ENCODE results near the gene GMEB1.

DNA sequence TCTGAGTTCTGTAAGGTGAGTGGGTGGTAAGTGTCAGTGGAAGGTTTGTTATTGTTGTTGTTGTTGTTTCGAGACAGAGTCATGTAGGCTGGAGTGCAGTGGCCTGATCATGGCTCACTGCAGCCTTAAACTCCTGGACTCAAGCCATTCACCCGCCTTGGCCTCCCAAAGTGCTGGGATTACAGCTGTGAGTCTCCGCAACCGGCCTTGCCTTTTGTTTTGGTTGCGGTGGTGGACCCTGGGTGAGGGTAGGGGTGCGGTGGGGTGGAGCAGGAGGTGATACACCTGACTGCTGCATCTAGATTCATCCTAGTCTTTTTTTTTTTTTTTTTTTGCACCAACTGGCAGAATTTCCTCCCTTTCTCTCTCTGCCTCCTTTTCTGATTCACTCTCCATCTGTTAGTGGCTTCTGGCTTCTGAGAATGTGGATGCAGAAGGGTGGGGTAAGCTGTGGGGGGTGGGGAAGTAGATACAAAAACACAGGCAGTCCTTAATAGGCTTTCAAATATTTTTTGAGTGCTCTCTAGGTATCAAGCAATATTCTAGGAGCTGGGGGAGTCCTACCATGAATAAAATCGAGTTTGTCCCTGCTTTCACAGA lies 4.6 kb upstream of the GMEB1 start:
- TF ChIP-seq, protein P1, sequence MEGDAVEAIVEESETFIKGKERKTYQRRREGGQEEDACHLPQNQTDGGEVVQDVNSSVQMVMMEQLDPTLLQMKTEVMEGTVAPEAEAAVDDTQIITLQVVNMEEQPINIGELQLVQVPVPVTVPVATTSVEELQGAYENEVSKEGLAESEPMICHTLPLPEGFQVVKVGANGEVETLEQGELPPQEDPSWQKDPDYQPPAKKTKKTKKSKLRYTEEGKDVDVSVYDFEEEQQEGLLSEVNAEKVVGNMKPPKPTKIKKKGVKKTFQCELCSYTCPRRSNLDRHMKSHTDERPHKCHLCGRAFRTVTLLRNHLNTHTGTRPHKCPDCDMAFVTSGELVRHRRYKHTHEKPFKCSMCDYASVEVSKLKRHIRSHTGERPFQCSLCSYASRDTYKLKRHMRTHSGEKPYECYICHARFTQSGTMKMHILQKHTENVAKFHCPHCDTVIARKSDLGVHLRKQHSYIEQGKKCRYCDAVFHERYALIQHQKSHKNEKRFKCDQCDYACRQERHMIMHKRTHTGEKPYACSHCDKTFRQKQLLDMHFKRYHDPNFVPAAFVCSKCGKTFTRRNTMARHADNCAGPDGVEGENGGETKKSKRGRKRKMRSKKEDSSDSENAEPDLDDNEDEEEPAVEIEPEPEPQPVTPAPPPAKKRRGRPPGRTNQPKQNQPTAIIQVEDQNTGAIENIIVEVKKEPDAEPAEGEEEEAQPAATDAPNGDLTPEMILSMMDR (IDR thresholded peaks at IDR 0.05): no peak
- no peak for TF ChIP-seq POLR2A (IDR thresholded peaks at IDR 0.05)

Data from esophagus squamous epithelium (tissue), 4 donors.